ENCODE results near the gene PRCP.
A peak's percentile ranks its signal among the peaks of the same experiment; 100 is the strongest.

Gene PRCP

GRCh38 chr11:82786836-82787235 is 113.4 kb downstream of the PRCP start:
- no peak overlapping the region for H3K27ac ChIP-seq (ENCODE audit: low read length)
- no peaks in the 10 kb centered on the region for H3K27me3 ChIP-seq (ENCODE audit: control insufficient read depth, insufficient read depth, low read length)
- no peaks in the 10 kb centered on the region for H3K36me3 ChIP-seq (ENCODE audit: control insufficient read depth, insufficient read depth, low read length)
- no peaks in the 10 kb centered on the region for H3K9me3 ChIP-seq (ENCODE audit: control insufficient read depth, insufficient read depth, low read length)
- H3K4me3 ChIP-seq (ENCODE audit: low read length), result no peak overlapping the region
- WGBS (ENCODE audit: insufficient coverage, insufficient read length), result no CpG with 5 or more reads among the region's 3 CpGs
- no peaks in the 10 kb centered on the region for H3K4me1 ChIP-seq (ENCODE audit: control insufficient read depth, insufficient read depth, low read length)
- DNase-seq (ENCODE audit: low read depth, low spot score), result no peak

- Histone ChIP-seq H3K9me3 (ENCODE audit: control insufficient read depth, insufficient read depth, low read length) (no peaks in the 10 kb centered on the region), H3K27ac (ENCODE audit: low read length) (no peak overlapping the region), H3K36me3 (ENCODE audit: control insufficient read depth, insufficient read depth, low read length) (no peaks in the 10 kb centered on the region), H3K4me3 (ENCODE audit: low read length) (no peak overlapping the region), H3K4me1 (ENCODE audit: control insufficient read depth, insufficient read depth, low read length) (no peaks in the 10 kb centered on the region), H3K27me3 (ENCODE audit: control insufficient read depth, insufficient read depth, low read length) (no peaks in the 10 kb centered on the region)
- DNase-seq (ENCODE audit: low read depth, low spot score), result no peak
- no CpG with 5 or more reads among the region's 2 CpGs for WGBS (ENCODE audit: insufficient coverage, insufficient read length)
Measured at GRCh38 chr11:82786001-82786400, 114.2 kb downstream of the PRCP start.

GRCh38 chr11:82782825-82783374 is 117.3 kb downstream of the PRCP start:
- Histone ChIP-seq H3K27ac (ENCODE audit: low read length) (no peak overlapping the region), H3K36me3 (ENCODE audit: control insufficient read depth, insufficient read depth, low read length) (no peaks in the 10 kb centered on the region), H3K27me3 (ENCODE audit: control insufficient read depth, insufficient read depth, low read length) (no peaks in the 10 kb centered on the region), H3K4me1 (ENCODE audit: control insufficient read depth, insufficient read depth, low read length) (no peaks in the 10 kb centered on the region), H3K9me3 (ENCODE audit: control insufficient read depth, insufficient read depth, low read length) (no peaks in the 10 kb centered on the region), H3K4me3 (ENCODE audit: low read length) (no peak overlapping the region)
- no CpG with 5 or more reads among the region's 1 CpG for WGBS (ENCODE audit: insufficient coverage, insufficient read length)
- DNase-seq (ENCODE audit: low read depth, low spot score), result no peak

- no peaks in the 10 kb centered on the region for H3K4me1 ChIP-seq (ENCODE audit: control insufficient read depth, insufficient read depth, low read length)
Measured at GRCh38 chr11:82778776-82779175, 121.5 kb downstream of the PRCP start.

GRCh38 chr11:82776377-82776776 is 123.9 kb downstream of the PRCP start:
- Histone ChIP-seq H3K4me1 (ENCODE audit: control insufficient read depth, insufficient read depth, low read length) (no peaks in the 10 kb centered on the region), H3K9me3 (ENCODE audit: control insufficient read depth, insufficient read depth, low read length) (no peaks in the 10 kb centered on the region), H3K27me3 (ENCODE audit: control insufficient read depth, insufficient read depth, low read length) (no peaks in the 10 kb centered on the region), H3K4me3 (ENCODE audit: low read length) (no peak overlapping the region), H3K36me3 (ENCODE audit: control insufficient read depth, insufficient read depth, low read length) (no peaks in the 10 kb centered on the region), H3K27ac (ENCODE audit: low read length) (no peak overlapping the region)
- no CpG with 5 or more reads among the region's 2 CpGs for WGBS (ENCODE audit: insufficient coverage, insufficient read length)
- no peak for DNase-seq (ENCODE audit: low read depth, low spot score)

More at GRCh38 chr11:82778776-82779175, 121.5 kb downstream of the PRCP start:
- no peaks in the 10 kb centered on the region for H3K27me3 ChIP-seq (ENCODE audit: control insufficient read depth, insufficient read depth, low read length)
- no peaks in the 10 kb centered on the region for H3K36me3 ChIP-seq (ENCODE audit: control insufficient read depth, insufficient read depth, low read length)
- DNase-seq (ENCODE audit: low read depth, low spot score), result no peak
- H3K27ac ChIP-seq (ENCODE audit: low read length), result no peak overlapping the region
- no CpG with 5 or more reads among the region's 1 CpG for WGBS (ENCODE audit: insufficient coverage, insufficient read length)
- H3K4me3 ChIP-seq (ENCODE audit: low read length), result no peak overlapping the region
- no peaks in the 10 kb centered on the region for H3K9me3 ChIP-seq (ENCODE audit: control insufficient read depth, insufficient read depth, low read length)

- Histone ChIP-seq H3K27me3 (ENCODE audit: control insufficient read depth, insufficient read depth, low read length) (no peaks in the 10 kb centered on the region), H3K4me1 (ENCODE audit: control insufficient read depth, insufficient read depth, low read length) (no peaks in the 10 kb centered on the region), H3K36me3 (ENCODE audit: control insufficient read depth, insufficient read depth, low read length) (no peaks in the 10 kb centered on the region), H3K9me3 (ENCODE audit: control insufficient read depth, insufficient read depth, low read length) (no peaks in the 10 kb centered on the region), H3K27ac (ENCODE audit: low read length) (no peak overlapping the region), H3K4me3 (ENCODE audit: low read length) (no peak overlapping the region)
- no CpG with 5 or more reads among the region's 3 CpGs for WGBS (ENCODE audit: insufficient coverage, insufficient read length)
- DNase-seq (ENCODE audit: low read depth, low spot score), result peak; percentile 41
Measured at GRCh38 chr11:82775736-82776346, 124.4 kb downstream of the PRCP start.

GRCh38 chr11:82775218-82775617 is 125.0 kb downstream of the PRCP start:
- Histone ChIP-seq H3K27ac (ENCODE audit: low read length) (no peak overlapping the region), H3K36me3 (ENCODE audit: control insufficient read depth, insufficient read depth, low read length) (no peaks in the 10 kb centered on the region), H3K27me3 (ENCODE audit: control insufficient read depth, insufficient read depth, low read length) (no peaks in the 10 kb centered on the region), H3K9me3 (ENCODE audit: control insufficient read depth, insufficient read depth, low read length) (no peaks in the 10 kb centered on the region), H3K4me3 (ENCODE audit: low read length) (no peak overlapping the region), H3K4me1 (ENCODE audit: control insufficient read depth, insufficient read depth, low read length) (no peaks in the 10 kb centered on the region)
- no peak for DNase-seq (ENCODE audit: low read depth, low spot score)
- no CpG with 5 or more reads among the region's 1 CpG for WGBS (ENCODE audit: insufficient coverage, insufficient read length)
